Stimulated activated CD4-positive, alpha-beta T cell treated with anti-CD3 and anti-CD28 coated beads, Interleukin-2, amount 100 ng/mL, for 24 hours (primary cell): ENCODE measurements around the gene PLB1.

ENCODE experiments used
- DNase-seq, 2 donors: peaks; one replicate each; pipeline ENCODE4 v3.0.0-alpha.2; 2020

PLB1 gene

DNA sequence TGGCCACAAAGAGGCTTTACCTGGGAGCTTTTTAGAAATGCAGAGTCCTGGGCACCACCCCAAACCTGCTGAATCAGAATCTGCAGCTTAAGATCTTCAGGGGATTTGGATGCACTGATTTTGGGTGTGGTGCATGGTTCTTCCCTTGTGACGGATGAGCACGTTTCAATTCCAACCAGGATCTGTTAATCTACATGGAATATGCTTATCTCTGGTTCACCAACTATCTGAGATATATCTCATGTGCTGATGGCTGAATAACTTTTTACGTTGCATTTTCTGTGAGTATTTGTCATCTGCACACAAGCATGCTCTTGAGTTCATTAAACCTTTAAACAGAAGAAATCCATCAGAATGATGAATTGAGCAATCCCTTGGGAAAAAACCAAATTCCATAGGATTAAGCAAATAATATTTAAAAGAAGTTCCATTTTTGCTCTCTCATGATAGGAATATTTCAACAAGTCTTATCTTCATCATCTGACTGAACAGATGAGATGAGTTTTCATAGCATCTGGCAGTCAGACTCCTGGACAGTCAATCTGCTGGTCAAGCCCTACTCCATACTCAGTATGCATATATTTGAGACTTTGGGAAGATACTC, 120.6 kb downstream of the PLB1 start:
- DNase-seq, result no peak

- DNase-seq, result no peak
Observed at GRCh38 chr2:28617502-28618184, 121.8 kb downstream of the PLB1 start.

- DNase-seq, result no peak
Observed at GRCh38 chr2:28618221-28619141, 122.6 kb downstream of the PLB1 start.

- DNase-seq, result no peak
Observed at GRCh38 chr2:28619213-28620196, 123.6 kb downstream of the PLB1 start.

DNA sequence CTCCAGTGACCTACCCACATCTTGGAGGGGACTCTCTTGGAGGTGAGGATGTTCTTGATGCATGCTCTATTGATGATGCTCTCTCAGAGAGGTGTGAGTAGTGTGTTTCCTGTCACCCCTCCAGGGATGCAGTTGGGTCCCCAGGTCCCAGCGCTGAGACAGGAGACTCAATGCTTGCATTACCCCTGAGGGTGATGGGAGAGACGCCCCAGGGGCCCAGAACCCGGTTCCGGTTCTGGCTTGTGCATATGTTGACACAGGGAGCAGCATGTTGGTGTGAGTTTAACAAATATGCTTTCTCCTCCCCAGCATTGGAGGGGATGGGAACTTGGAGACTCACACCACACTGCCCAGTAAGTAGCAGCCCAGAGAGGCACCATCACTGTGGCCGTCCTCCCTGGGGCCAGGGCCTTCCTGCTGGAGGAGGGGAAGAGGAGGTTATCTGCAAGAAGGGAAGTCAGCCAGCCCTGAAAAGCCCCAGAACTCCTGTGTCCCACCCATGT, 124.5 kb downstream of the PLB1 start:
- DNase-seq, result no peak

- no peak for DNase-seq
Observed at GRCh38 chr2:28620801-28621171, 124.9 kb downstream of the PLB1 start.

DNA sequence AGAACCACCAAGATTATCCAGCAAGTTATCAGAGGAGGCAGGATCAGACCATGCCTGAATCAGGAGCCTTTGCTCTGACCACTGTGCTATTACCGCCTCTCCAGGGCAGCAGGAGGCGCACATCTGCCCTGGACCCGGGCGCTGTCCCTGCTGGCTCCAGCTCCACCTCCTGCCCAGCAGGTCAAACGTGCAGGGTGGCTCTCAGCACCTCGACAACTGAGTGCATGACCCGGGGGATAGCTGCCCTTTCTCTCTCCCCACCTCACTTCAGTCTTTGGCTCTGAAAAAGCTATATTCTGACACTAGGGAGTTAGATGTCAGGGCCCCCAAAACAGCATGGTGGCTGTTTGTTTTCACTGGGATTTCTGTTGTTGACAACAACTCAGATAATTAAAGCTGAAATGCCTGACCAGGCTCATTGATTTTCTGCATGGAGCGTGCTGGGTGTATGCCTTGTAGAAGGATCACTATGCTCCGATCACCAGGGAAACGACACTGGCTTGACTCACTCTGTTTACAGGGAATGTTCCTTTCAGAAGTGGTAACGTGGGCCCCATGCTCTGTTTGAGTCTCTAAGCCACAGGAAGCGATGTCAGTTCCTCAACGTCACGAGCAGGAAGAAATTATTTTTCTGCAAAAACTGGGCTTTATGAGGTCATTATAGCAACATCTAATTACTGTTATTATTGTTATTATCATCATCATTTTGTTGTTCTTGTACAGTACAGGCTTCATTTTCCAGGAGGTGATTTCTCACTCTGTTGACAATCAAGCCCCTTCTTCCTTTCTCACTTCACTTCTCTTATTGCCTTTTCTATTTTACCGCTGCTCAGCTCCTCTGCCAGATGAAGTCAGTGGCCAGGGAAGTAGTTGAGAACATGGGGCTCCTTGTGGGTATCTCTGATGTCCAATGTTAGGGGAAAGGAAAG, 125.6 kb downstream of the PLB1 start:
- DNase-seq, result peak; percentile 56 to 67

- DNase-seq, result no peak
Observed at GRCh38 chr2:28622101-28622499, 126.2 kb downstream of the PLB1 start.

DNA sequence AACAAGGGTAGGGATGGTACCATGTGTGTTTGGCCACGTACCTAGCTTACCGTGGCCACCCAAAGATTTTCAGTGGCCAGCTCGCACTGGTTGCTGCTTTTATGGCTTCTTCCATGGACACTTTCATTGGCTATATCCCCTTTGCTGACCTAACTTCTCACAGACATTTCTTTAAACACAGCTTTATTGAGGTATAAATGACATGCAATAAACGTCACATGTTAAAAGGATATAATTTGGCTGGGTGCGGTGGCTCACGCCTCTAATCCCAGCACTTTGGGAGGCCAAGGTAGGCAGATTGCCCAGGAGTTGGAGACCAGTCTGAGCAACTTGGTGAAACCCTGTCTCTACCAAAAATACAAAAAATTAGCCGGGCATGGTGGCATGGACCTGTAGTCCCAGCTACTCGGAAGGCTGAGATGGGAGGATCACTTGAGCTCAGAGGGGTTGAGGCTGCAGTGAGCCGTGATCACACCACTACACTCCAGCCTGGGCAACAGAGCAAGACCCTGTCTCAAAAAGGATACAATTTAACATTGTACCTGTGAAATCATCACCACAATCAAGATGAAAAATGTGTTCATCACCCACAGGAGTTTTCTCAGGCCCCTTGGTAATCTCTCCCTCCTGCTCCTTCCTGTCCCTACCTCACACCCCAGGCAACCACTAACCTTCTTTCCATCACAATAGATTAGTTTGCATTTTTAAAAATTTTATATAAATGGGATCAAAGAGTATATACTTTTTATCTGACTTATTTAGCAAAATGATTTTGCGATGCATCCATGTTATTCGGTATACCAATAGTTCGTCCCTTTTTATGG, 127.9 kb downstream of the PLB1 start:
- DNase-seq, result no peak

DNA sequence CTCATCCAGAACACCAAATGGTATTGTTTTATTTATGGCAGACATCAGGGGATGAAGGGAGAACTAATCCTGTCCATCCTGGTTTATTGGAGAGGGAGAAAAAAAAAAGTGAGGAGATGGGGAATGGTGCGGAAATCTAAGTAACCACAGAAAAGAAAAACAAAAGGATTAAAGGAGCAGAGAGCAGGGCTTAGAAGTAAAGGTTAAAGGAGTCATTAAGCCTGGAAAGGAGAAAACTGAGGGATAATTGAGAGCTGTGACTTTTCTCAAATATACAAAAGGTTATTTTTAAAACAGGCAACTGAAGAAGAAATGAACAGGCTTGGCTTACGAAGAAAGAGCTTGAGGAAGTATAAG, 128.6 kb downstream of the PLB1 start:
- no peak for DNase-seq

- peak; percentile 70 to 75 for DNase-seq
Observed at GRCh38 chr2:28624793-28625701, 129.2 kb downstream of the PLB1 start.

- DNase-seq, result no peak
Observed at GRCh38 chr2:28626376-28626775, 130.5 kb downstream of the PLB1 start.

DNA sequence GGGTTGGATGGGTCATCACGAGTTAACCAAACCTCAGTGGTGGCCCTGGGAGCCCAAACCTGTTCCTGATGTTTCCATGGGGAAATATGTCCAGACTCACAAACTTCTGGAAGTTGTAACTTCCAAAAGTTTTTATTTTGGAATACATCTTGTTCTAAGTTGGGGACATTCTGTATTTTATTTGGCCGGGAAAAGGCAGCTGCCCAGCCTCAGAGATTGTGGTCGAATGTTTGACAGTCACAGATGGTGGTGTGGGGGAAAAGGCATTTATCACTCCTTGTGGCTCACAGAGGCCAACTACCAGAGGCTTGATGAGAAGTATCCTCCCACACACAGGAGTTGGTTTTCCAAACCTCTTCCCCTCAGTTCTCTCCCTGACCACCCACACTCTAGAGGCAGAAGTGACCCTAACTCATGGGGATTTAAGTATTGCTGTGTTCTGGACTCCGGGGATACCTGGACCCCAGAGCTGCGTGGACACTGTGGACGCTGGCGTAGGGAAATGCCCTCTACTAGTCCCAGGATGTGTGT, 131.1 kb downstream of the PLB1 start:
- DNase-seq, result no peak

GRCh38 chr2:28627722-28628480, 132.0 kb downstream of the PLB1 start:
- DNase-seq, result no peak

- DNase-seq, result no peak
Observed at GRCh38 chr2:28628506-28628905, 132.6 kb downstream of the PLB1 start.

GRCh38 chr2:28628987-28629386, 133.1 kb downstream of the PLB1 start:
- DNase-seq, result no peak

DNA sequence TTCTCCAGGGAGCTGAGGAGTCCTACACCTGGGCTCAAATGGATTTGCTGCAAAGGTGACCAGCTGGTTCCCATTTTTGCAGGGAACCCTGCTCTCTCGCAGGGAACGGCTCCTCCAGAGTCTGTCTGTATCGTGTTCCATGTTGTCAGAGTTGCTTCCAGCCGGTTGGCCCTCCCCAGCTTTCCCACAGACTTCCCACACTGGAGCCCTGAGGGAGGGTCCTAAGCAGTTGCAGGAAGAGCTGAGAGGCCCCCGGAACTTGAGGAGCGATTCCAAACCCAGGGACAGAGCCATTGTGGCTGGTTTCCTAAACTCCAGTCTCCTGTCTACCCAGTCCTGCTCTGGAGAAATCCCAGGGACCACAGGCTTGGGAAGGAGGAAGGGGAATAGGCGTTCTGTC, 134.1 kb downstream of the PLB1 start:
- no peak for DNase-seq

DNA sequence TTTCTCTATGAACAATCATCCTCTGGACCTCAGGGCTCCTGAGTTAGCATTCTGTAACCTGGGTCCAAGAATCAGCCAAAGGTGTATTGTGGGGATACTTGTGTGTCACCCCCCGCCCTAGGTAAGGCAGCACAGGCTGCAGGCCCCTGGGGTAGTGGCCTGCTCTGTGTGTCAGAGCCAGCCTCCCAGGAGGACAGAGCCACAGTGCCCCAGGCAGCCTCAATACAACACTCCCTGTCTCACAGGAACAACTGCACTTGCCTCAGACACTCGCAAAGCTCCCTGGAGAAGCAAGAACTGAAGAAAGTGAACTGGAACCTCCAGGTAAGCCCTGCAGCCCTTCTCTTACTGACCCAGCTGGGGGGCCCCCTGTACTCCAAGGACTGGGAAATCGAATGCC, 134.5 kb downstream of the PLB1 start:
- no peak for DNase-seq
